Measurements from ENCODE around the gene FAM168B.

DNA sequence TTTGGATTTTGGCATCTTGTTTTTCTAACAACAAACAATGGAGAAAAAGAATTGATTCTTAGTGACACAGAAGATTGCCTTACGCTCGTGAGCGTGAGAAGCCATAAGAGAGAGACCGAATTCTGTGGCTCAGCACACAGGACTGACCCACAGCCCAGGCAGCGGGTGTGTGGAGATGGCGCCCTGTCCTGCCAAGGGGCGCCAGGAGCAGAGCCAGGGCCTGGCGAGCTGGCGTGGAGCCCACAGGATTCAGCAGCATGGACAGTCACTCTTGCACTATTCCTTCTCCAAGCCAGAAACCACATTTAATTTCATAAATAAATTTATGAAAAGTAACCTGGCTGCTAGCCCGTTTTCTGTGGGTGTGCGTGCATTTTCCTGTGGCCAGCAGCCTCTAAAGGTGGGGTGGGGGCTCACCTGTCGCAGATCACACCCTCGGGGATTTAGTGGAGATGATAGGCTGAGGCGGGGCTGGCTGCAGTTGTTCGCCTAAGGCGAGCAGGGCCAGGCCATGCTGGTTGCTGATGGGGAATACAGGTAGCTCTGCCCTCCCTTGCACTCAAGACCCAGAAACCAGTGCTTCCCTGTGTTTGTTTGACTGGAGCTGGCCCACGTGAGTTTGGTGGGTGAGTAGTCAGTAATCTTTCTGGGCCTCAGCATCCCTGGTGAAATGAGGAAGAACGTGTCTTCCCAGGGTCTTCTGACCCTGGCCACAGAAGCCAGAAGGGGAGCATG lies 46.2 kb downstream of the FAM168B start:
- TF ChIP-seq, protein P1, sequence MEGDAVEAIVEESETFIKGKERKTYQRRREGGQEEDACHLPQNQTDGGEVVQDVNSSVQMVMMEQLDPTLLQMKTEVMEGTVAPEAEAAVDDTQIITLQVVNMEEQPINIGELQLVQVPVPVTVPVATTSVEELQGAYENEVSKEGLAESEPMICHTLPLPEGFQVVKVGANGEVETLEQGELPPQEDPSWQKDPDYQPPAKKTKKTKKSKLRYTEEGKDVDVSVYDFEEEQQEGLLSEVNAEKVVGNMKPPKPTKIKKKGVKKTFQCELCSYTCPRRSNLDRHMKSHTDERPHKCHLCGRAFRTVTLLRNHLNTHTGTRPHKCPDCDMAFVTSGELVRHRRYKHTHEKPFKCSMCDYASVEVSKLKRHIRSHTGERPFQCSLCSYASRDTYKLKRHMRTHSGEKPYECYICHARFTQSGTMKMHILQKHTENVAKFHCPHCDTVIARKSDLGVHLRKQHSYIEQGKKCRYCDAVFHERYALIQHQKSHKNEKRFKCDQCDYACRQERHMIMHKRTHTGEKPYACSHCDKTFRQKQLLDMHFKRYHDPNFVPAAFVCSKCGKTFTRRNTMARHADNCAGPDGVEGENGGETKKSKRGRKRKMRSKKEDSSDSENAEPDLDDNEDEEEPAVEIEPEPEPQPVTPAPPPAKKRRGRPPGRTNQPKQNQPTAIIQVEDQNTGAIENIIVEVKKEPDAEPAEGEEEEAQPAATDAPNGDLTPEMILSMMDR (IDR thresholded peaks at IDR 0.05; ENCODE audit: low read length): no peak
- TF ChIP-seq EZH2 (optimal IDR thresholded peaks at IDR 0.05; ENCODE audit: low read depth, low read length) (no peak), EZH2phosphoT487 (IDR thresholded peaks at IDR 0.05; ENCODE audit: low read length) (no peak)

All from MM.1S (cell line).